AG08395 (cell line): ENCODE results near the gene BRI3.
A peak's percentile ranks its signal among the peaks of the same experiment; 100 is the strongest.

ENCODE experiments used
- DNase-seq: peaks from one replicate; pipeline ENCODE4 v3.0.0; 2012; ENCODE audit warnings: mixed read lengths, low spot score

Gene BRI3

DNA sequence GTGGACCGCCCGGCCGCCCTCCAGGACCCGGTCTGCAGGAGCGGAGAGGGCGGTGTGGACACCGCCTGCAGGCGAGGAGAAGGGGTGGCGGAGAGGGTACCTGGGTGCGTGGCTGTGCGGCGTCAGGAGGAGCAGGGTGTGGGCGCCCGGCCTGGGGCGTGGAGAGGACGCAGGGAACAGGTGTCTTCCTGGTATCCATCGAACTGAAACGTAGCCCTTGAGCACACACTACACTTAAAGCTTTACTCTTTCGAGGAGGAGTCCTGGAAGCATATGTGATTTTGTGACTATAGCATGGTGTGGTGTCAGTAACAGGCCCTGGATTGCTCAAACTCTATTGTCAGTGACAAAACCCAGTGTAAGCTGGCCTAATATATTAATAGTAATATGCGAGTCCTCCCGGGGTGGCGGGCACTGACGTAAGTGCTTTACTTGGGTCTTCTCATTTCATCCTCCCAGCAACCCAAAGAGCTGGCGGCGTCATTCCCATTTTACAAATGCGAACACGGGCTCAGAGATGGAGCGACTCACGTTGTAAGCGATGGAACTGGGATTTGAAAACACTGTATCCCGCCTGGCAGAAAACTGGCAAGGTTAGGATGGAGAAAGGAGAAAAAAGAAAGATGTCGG lies 28.9 kb upstream of the BRI3 start:
- DNase-seq = no peak

DNA sequence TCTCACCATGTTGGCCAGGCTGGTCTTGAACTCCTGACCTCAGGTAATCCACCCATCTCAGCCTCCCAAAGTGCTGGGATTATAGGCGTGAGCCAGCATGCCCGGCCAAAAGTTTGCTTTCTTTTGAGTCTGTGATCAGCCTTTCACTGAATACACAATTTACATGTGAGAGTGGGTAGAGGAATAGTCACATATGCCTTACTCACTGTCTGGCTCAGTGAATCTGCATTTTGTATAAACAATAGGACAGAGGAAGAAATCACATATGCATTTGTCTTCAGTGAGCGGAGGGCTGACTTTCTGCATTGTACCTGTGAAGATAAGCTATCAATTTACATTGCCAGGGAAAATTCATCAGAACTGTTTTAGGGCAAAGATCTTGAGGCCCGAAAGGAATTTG lies 27.0 kb upstream of the BRI3 start:
- DNase-seq = no peak

DNA sequence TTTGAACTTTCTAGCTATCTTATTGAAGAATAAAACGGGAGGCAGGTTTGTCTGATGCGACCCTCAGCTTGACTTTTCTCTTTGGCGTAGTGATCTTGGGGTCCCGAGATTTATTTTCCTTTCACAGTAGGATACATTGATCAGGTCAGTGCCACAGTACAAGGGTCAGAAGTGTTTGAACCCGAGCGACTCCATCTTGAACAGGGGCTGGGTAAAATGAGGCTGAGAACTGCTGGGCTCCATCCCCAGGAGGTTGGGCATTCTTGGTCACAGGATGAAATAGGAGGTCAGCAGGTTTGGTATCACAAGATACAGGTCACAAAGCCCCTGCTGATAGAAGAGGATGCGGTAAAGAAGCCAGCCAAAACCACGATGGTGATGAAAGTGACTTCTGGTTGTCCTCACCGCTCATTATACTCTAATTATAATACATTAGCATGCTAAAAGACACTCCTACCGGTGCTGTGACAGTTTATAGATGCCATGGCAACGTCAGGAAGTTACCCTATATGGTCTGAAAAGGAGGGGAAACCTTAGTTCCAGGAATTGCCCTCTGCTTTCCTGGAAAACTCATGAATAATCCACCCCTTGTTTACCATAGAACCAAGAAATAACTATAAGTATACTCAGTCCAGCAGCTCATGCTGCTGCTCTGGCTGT lies 26.4 kb upstream of the BRI3 start:
- DNase-seq = no peak

DNA sequence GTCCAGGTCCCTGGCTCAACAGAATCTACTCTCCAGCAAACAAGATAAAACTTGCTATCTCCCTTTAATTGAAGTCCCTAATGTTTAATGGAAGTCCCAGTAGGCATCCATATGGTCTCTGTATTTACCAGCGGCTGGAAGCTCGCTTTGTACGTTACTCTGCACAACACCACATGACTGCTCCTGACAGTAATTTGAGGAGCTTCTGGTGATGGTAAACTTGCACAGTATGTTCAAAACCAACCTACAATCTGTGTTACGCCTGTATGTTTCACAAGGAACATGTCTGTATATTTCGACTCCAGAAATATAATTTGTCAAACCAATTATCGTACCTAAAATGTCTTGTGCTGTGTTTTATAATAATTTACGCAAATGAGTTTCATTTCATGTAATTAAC lies 25.1 kb upstream of the BRI3 start:
- DNase-seq = no peak

DNA sequence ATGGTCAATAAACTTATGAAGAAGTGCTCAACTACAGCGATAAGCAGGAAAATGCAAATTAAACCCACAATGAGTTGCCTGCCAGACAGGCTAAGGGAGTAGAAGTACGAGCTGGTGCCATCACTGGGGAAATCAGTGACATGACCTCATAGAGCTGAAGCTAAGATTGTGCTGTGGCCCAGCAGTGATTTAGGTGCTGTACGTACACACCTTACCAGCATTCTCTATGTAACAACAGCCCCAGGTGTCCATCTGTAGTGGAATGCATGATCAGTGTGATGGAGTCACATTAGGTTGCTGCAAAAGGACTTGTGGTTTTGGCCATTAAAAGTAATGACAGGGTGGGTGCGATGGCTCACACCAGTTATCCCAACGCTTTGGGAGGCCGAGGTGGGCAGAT lies 23.8 kb upstream of the BRI3 start:
- no peak for DNase-seq

DNA sequence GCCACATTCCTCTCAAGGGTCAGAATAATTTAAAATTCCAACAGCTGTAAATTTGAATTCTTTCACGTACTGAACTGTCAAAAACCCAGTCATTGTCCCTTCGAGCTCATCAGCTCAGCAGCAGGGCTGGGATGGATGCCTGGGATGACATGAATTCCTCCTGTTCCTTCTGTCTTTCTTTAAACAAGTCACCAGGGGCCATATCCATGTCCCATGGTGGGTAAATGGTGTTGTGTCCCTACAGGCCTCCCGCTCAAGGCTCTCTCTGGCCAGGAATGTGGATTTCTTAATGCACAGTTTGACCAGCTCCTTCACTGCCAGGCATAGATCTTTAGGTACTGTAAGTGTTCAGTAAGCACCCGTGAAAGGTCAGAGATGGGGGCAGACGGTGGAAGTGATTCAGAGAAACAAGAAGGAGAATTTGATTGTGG lies 15.6 kb upstream of the BRI3 start:
- peak; percentile 61 for DNase-seq

DNA sequence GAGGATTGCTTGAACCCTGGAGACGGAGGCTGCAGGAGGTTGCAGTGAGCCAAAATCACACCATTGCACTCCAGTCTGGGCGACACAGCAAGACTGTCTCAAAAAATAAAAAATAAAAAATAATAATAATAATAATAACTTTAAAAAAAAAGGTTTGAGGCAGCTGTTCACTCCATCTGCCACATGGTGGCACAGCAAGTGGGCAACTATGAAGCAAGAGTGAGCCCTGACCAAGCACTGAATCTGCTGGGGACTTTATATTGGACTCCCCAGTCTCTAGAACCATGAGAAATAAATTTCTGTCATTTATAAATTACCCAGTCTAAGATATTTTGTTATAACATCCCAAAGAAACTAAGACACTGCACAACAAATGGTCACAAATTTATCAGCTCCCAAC lies 14.6 kb upstream of the BRI3 start:
- DNase-seq = peak; percentile 50

DNA sequence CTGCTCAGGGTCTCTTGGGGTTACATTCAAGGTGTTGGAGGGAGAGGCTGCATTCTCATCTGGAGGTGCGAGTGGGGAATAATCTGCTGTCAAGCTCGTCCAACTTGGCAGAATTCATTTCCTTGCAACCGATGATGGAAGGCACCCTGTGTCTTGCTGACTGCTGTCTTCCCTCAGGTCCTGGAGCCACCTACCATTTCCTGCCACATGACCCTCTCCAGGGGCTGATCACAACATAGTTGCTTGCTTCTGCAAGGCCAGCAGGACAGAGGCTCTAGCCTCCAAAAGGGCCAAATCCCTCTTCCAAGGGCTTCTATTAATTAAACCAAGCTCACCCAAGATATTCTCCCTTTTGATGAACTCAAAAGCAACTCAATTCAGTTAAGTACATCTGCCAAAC lies 14.2 kb upstream of the BRI3 start:
- no peak for DNase-seq

DNA sequence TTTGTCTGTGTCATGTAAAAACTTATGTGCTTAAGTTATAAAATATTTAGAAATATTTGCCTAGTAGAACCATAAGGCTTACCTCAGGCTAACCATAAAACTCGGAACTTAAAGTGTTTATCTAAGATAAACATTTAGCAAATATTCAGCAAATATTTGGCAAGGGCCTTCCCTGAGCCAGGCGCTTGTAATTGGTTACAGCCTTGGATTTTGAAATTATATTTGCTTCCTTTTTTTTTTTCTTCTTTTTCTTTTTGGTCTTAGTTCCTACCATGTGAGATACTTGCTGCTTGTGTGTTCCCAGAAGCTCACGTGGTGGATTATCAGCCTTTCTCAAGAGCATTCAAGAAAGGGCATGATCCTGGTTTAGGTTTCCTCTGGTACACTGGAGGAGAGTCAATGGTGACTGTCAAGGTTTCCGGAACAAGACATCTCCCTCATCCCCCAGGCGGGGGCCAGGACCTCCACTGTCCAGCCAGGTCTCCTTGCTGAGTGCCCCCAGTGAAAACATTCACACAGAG lies 5.2 kb upstream of the BRI3 start:
- DNase-seq = peak; percentile 25

DNA sequence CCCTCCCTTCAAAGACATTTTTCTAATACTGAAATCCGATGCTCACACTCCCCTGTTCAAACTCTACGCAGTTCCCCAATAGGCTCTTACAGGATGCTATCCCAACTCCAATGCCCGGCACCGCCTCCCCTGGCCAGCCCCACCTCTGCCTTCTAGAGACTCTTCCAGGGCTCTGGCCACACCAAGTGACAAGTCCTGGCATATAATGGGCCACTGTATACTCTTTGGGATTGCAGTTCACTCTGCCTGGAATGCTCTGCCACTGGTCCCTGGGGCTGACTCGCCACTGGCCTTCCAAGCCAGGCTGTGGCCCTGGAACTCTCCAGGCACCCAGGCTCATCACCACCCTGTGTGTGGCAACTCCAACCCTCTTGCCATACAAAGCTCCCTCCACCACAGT lies 3.1 kb upstream of the BRI3 start:
- DNase-seq = peak; percentile 1

DNA sequence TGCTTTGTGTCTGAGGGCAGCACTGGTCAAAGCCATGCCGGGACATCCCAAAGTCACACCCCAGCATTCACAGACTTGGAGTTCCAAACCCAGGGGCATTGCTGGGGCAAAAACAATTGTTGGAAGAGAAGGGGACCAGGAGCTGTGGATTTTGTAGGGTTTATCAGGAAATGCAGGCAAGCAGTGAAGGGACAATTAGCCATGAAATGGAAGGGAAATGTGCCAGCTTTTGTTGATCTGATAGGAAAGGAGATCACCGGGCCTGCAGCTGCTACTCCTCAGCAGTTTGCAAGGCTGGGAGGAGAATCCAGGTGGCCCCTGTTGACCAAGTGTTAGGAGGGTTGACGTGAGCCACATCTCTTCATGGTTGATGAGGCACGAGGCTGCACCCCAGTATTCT lies 2.5 kb upstream of the BRI3 start:
- DNase-seq = no peak

DNA sequence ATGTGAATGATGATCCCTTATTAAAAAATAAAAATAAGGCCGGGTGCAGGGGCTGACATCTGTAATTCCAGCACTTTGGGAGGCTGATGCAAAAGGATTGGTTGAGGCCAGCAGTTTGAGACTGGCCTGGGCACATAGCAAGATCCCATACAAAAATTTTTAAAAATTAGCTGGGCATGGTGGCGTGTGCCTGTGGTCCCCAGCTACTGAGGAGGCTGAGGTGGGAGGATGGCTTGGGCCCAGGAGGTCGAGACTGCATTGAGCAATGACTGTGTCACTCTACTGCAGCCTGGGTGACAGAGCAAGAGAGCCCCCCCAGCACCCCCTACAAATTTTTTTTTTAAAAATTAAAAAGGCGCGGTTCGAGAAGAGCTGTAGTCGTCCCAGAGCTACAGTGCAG lies 1.2 kb upstream of the BRI3 start:
- DNase-seq = no peak

DNA sequence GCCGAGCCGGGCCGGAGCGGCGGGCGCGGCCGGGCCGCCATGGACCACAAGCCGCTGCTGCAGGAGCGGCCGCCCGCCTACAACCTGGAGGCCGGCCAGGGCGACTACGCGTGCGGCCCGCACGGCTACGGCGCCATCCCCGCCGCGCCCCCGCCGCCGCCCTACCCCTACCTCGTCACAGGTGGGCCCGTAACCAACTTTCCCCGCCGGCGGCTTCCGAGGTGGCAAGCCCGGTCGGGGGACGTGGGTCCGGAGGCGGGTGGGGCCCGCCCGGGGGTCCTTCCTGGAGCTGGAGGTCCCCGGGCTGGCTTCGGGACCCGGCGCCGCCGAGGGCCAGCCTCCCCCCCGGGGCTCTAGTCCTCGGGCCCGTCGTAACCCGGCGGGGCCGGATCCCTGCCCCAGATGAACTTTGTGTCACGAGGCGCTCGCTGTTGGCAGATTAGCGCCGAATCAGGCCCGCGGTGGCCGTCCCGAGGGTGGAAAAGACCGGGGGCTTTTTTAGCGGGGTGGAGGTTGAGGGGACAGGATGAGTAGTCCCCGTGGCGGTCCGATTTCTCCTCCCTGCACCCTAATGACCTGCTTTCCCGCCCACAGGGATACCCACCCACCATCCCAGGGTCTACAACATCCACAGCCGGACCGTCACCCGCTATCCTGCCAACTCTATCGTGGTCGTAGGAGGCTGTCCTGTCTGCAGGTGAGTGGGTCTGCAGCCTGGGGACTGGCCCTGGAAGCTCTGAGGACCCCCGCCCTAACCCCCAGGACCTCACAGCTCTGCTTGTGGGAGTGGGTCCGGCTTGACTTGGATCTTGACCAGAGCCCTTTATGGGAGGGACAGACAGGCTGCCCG lies 496 bp downstream of the BRI3 start:
- DNase-seq = no peak

DNA sequence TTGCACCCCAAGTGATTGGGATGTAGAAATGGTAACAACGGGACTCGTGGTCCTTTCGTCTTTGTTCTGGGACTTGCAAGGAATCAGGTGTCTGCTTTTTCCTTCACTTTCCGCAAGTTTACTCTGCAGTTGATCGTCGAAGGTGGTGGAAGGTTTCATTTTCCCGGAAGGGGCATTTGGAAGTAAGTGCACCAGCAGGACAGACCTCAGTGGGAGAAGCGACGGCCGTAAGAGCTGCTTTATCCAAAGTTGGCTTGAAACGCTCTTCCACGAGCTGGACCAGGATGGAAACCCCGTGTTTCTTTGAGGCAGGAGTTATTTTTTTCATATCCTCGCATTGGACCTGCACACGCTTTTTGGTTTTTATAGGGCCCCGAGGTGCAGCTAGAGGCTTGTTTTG lies 1.2 kb downstream of the BRI3 start:
- no peak for DNase-seq

DNA sequence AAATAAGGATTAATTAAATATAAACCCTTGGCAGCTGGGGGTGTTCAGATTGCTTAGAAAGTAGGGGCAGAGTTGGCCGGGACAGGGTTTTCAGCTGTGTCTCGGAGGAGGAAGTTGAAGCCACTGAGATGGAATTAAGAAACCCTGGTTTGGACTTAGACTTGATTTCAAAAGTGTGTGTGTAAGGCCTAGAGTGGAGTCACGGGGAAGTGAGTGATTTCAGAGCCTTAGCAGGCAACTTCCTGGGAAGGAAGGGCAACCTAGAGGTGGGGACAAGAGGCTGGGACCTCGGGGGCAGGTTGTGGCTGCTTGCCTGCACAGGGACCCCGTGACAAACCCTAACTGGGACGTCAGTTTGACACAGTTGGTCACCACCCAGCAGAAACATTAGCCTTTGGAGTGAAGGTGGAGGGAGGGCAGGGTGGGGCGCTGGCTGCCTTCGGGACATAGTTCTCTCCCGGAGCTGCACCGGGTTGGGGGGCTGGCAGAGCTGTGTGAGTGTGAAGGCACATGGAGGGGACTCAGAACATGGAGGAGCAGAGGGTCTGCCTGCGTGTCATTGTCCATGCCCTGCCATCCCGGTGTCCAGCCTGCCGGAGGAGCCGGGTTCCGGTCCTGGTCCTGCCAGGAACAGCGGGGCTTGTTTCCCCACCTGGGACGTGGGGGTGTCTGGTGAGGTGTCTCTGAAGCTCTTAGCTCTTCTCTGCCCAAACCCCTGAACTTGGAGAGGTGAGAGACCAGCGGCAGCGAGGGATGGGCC lies 1.8 kb downstream of the BRI3 start:
- DNase-seq = peak; percentile 38

DNA sequence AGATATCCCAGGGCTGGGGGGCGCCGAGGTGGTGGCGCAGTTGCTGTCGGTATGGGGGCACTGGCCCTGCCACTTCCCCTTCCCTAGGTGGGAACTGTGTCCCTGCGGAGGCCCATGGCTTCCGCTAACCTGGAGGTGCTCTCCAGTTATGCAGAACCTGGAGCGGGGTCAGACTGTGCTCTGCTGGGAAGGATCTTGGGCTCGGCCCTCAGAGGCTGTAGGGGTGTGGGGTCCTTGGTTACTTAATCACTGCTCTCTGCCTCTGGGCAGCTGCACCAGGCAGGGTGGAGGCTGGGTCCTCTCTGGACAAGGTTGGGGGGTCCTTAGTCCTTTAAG lies 2.4 kb downstream of the BRI3 start:
- no peak for DNase-seq

DNA sequence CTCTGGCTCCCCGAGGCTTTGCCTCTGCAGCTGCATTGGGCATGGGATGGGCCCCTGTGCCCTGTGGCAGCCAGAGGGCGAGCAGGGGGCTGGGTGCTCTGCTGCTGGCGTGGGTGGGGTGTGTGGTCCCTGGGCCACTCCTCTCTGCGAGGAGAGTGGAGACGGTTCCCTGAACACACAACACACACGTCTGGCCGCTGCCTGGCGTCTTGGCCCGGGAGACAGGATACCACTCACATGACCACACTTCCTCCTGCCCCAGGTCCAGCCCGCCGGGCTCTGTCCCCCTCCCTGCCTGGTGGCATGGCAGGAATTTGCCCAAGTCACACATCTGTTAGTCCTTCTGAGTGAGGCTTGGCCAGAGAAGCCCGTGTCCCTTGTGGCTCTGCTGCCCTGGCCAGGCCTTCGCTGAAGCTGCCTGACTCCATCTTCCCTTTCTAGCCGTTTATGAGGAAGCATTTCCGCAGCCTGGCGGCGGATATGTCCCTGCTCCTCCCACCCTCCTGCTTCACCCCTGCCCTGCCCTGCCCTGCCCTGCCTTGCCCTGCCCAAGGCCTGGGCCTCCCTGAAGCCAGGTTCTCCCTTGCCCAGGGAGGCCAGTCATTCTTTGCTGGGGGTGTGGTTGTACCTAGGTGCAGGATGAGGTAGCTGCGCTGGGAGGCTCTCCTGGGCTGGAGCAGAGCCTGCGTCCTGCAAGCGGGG lies 3.0 kb downstream of the BRI3 start:
- DNase-seq = peak; percentile 89

DNA sequence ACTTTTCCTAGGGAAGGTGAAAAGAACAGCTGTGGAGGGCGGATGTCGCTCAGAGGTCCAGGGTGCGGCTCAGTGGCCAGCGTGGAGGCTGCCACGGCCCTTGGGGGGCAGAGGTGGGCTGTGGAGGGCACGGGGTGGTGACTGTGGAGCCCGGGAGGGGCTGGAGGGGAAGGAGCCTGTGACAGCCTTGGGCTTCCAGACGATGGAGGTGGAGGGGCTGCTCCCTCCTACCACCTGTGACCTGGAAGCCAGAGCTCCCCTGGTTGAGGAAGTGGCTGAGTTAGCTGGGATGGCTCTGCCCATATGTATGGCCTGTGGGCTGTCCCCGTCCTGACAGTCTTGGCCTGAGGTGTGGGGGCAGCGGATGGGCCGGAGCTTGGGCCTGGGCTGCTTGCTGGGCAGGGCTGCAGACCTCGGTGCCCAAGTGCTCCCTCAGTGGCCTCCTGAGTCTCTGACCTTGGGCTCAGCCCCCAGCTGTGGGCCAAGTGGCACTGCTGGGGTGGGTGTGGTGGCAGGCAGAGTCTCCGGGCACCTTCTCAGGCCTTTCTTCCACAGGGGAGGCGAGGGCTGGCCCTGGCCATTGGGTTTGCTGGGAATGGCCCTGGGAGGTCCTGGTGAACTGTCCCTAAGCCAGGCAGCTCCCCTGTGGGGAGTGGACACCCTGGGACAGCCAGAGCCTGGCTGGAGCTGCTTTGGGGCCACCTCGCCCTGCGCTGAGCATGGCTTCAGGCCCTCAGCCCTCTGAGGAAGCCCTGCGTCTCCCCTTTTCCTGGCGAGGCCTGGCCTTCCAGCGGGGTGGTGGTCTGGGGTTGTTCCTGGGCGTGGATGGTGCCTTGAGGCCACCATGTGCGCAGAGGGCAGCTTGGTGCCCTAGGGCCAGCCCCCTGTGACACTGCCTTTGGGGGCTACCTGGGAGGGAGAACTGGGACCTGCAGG lies 3.9 kb downstream of the BRI3 start:
- no peak for DNase-seq

DNA sequence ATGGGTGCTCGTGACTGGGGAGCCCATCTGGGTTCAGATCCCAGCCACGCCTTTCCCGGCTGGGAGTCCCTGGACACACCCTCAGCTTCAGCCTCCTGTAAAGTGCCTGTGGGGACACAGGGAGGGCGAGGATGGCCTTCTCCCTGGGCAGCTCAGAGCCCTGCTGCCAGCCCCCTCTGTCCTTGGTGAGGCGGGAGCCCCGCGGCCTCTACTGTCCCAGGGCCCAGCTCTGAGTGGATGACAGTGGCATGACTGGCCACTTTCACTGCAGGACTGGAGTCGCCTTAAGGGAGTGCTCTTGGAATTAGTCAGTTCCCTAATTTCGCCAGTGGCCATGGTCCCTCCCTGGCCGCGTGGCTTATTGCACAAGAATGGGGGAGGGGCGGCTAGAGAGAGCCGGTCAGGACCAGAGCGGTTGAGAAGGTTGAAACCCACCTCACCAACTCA lies 4.6 kb downstream of the BRI3 start:
- peak; percentile 85 for DNase-seq

DNA sequence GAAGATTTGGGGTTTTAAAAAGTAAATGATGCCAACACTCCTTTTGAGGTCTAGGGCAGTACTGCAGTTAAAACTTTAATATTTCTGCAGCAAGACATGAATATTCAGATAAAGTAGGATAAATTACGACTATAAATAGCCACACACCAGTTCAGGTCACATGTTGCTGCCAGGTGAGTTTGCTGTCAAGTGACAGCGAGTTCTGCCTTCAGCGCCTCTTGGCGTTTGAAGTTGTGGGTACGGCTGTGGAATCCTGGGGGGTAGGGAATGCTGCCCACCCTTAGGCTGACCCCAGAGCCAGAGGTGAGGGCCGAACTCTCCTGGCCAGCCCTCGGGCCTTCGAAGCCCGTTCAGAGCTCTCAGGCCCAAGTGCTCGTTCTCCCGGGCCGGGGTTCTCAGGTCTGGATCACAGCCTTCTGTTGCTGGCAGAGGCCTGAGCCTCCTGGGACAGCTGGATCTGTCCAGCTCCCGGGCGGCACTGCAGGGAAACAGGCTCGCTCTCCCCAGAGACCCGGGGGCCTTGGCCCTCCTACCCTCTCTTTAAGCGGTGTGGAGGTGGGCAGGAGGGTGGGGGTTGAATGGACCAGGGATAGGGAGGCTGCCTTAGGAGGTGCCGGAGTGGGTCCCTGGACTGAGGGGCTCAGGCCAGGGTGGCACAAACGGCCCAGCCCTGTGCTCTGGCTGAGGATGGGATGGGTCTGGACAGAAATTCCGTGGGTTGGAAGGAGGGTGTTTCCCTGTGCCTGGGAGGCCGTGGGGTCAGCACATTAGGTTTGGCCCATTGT lies 5.4 kb downstream of the BRI3 start:
- DNase-seq = no peak
